Neural cell (in vitro differentiated cells): ENCODE results near the gene GAS7.

ENCODE experiments used
- EP300 ChIP-seq: fragments of 450-650 bp; conservative IDR thresholded peaks from 2 replicates; pipeline ENCODE4 v1.6.1; 2014; ENCODE audit warnings: antibody characterized with exemption, mild to moderate bottlenecking, moderate library complexity; ENCODE audit not compliant: poor library complexity, severe bottlenecking
- EZH2 ChIP-seq: fragments of 200-600, 300-800 bp; shearing (Covaris generic), sonication (generic); IDR thresholded peaks from 2 replicates; pipeline ENCODE4 v1.6.1; 2014; ENCODE audit warnings: antibody characterized with exemption, low read length, borderline replicate concordance, mild to moderate bottlenecking; ENCODE audit not compliant: insufficient read depth, poor library complexity, severe bottlenecking
- POLR2AphosphoS5 ChIP-seq: IDR thresholded peaks from 2 replicates; pipeline ENCODE4 v1.6.1; 2012
- RAD21 ChIP-seq: fragments of 450-650 bp; conservative IDR thresholded peaks from 2 replicates; pipeline ENCODE4 v1.6.1; 2014; ENCODE audit warnings: antibody characterized with exemption, mild to moderate bottlenecking, moderate library complexity
- SMC3 ChIP-seq: fragments of 450-650 bp; conservative IDR thresholded peaks from 2 replicates; pipeline ENCODE4 v1.6.1; 2014; ENCODE audit warnings: antibody characterized with exemption, mild to moderate bottlenecking, moderate library complexity; ENCODE audit not compliant: poor library complexity
- TAF1 ChIP-seq: IDR thresholded peaks from 2 replicates; pipeline ENCODE4 v1.6.1; 2012; ENCODE audit warnings: low read depth
- TF ChIP-seq, protein P1 (sequence below): fragments of 450-650 bp; IDR thresholded peaks from 2 replicates; pipeline ENCODE4 v1.5.1; 2014; ENCODE audit warnings: antibody characterized with exemption, mild to moderate bottlenecking, moderate library complexity; ENCODE audit not compliant: poor library complexity, severe bottlenecking
- TF ChIP-seq, protein P2 (sequence below): IDR thresholded peaks from 2 replicates; pipeline ENCODE4 v1.6.1; 2012; ENCODE audit warnings: borderline replicate concordance

DNA sequence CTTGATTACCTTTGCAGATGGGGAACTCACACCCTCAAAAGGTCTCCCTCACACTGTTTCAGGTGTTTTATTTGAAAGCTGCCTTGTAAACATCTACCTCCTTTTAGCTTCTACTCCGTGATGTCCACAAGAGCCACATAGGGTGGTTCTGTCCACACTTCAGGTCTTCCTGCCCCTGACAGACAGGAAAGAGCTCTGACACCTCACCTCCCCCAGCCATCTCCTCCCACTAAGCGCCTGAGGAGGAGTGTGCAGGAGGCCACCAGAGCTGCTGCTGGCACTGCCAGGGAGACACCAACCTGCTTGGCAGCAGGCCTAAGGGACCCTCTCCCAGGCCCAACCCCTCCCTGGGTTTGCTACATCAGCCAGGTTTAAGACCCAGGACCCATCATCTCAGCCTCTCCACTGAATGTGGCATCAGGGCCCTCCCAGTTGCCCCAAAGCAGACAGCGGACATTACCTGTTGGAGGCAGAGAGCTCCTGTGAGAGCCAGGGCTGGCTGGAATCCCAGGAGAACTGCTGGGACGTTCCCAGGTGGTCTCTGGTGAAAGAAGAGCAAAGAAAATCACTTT lies 217.0 kb downstream of the GAS7 start:
- TF ChIP-seq, protein P1, sequence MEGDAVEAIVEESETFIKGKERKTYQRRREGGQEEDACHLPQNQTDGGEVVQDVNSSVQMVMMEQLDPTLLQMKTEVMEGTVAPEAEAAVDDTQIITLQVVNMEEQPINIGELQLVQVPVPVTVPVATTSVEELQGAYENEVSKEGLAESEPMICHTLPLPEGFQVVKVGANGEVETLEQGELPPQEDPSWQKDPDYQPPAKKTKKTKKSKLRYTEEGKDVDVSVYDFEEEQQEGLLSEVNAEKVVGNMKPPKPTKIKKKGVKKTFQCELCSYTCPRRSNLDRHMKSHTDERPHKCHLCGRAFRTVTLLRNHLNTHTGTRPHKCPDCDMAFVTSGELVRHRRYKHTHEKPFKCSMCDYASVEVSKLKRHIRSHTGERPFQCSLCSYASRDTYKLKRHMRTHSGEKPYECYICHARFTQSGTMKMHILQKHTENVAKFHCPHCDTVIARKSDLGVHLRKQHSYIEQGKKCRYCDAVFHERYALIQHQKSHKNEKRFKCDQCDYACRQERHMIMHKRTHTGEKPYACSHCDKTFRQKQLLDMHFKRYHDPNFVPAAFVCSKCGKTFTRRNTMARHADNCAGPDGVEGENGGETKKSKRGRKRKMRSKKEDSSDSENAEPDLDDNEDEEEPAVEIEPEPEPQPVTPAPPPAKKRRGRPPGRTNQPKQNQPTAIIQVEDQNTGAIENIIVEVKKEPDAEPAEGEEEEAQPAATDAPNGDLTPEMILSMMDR = no peak
- TF ChIP-seq EZH2 (no peak), RAD21 (no peak), POLR2AphosphoS5 (no peak), SMC3 (no peak), EP300 (no peak), TAF1 (no peak)
- TF ChIP-seq, protein P2, sequence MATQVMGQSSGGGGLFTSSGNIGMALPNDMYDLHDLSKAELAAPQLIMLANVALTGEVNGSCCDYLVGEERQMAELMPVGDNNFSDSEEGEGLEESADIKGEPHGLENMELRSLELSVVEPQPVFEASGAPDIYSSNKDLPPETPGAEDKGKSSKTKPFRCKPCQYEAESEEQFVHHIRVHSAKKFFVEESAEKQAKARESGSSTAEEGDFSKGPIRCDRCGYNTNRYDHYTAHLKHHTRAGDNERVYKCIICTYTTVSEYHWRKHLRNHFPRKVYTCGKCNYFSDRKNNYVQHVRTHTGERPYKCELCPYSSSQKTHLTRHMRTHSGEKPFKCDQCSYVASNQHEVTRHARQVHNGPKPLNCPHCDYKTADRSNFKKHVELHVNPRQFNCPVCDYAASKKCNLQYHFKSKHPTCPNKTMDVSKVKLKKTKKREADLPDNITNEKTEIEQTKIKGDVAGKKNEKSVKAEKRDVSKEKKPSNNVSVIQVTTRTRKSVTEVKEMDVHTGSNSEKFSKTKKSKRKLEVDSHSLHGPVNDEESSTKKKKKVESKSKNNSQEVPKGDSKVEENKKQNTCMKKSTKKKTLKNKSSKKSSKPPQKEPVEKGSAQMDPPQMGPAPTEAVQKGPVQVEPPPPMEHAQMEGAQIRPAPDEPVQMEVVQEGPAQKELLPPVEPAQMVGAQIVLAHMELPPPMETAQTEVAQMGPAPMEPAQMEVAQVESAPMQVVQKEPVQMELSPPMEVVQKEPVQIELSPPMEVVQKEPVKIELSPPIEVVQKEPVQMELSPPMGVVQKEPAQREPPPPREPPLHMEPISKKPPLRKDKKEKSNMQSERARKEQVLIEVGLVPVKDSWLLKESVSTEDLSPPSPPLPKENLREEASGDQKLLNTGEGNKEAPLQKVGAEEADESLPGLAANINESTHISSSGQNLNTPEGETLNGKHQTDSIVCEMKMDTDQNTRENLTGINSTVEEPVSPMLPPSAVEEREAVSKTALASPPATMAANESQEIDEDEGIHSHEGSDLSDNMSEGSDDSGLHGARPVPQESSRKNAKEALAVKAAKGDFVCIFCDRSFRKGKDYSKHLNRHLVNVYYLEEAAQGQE = no peak
